ENCODE results near the gene CNTNAP2.

CNTNAP2 gene

DNA sequence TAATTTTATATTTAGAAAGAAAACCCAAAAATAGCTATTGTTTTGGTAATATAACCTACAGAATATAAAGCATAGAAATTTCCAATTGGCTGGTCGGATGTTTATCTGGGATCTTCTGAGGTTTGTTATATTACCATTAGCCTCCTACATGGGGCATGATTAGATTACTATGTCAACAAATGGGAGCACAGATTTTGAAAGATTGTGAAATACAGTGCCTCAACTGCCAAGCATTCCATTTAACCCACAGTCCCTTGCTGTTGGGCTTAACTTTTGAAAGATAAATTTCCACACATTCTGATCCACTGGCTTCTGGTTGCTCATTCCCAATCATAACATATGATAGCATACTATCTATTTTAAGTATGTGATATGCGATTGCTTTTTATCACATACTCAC, 2018.5 kb downstream of the CNTNAP2 start:
- DNase-seq: no peak

DNA sequence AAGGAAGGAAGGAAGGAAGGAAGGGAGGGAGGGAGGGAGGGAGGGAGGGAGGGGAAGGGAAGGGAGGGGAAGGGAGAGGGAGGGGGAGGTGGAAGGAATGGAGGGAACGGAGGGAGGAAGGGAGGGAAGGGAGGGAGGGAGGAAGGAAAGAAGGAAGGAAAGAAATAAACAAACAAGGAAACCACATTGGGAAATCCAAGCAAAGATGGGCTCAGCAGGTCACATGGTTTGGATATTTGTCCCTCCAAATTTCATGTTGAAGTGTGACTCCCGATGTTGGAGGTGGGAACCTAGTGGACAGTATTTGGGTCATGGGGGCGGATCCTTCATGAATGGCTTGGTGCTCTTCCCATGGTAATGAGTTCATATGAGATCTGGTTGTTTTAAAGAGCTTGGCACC, 2019.4 kb downstream of the CNTNAP2 start:
- no peak for DNase-seq

DNA sequence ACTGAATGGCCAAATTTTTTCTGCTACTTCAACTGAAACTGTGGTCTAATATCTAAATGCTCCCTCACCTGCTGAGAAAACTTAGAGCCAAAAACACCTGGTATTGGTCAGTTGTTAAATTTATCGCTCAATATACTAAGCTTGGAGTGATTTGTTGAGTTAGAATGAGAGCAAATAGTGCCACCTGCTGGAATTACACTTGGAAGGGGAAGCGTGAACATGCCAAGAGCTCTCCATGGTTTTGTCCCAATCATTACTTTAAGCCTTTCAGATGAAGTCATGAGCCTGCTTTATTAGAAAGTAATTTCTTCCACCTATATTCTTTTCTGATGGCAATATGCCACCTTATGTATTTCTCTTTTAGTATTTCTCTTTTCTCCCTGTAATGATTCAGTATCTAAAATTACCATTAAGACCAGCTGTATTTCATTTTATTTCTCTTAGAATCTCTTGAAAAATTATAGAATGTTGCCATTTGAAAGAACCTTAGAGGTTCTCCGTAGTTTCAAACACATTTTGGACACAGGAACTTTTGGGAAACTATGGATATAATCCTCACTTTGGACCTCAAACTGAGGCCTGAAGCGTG, 2026.2 kb downstream of the CNTNAP2 start:
- DNase-seq: peak; percentile 8

DNA sequence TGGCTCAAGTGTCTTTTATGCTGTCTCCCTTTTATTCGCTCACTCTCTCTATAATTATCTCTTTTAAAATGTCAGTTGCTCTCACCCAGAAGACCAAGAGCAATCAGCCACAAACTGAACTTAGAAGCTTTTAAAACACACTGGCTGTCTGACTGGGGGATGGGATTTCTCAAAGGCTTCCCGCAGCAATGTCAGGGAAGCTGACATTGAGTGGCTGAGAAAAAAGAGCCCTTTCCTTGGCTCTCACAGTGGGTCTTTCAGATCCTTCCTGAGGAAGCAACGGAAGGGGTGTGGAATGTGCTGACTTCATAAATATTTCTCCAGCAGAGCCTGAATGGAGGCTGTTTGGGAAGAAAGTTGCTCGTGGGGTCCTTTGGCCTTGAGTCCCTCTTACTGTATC, 2028.2 kb downstream of the CNTNAP2 start:
- DNase-seq: no peak

DNA sequence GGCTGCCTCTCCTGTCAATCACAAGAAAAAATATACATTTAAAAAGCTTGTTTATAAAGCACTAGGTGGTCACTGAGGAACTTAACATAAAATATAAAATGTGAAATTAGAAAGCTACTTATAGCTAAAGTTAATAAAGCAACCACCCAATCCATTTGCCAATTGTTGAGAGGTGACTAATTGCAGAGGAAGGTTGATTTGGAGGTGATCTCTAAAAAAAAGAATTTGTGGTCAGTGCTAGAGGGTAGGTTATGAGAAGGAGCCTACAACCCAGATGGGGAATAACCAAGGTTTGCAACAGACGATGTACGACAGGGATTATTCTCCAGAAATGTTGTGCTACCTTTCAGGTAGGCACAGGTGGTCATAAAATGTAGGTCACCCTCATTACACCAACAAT, 2029.7 kb downstream of the CNTNAP2 start:
- DNase-seq: no peak

DNA sequence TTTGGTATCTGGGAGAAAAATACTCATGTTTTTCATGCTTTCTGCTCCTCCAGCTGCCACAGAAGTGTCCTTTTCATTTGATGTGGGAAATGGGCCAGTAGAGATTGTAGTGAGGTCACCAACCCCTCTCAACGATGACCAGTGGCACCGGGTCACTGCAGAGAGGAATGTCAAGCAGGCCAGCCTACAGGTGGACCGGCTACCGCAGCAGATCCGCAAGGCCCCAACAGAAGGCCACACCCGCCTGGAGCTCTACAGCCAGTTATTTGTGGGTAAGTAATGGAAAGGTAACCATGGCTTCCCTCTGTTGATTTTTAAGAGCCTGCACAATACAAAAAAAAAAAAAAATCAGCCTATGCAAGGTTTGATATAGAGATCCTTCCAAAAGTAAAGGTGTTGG, 2030.8 kb downstream of the CNTNAP2 start:
- DNase-seq: no peak

DNA sequence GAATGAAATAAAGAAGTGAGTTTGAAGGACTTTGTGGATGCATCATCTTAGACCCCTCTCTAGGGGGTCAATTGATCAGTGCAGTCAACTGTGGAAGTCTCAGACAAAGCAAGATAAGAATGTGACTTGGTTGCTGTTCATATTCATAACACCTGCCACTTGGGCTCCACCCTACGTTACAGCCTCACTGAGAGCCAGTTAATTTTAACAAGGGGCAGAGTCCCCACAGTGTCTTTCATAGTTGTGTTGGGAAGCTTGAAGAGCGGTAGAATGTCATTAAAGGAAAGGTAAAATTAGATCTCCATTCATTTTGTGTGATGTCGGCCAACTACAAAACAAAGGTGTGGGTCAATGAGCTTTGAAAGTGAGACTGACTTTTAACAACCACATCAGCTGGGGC, 2031.9 kb downstream of the CNTNAP2 start:
- no peak for DNase-seq

DNA sequence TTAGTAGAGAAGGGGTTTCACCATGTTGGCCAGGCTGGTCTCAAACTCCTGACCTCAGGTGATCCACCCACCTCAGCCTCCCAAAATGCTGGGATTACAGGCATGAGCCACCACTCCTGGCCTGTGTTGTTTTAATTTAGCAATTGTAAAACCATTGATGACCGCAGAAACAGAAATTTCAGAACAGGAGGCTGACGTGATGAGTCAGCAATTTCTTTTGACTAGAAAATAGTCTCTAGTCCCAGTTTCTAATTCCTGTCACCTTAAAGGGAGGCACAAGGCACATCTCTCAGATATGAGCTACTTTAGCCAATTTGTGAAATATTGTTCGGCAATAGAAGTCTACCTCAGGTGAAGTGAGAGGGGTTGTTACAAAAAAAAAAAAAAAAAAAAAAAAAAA, 2033.1 kb downstream of the CNTNAP2 start:
- no peak for DNase-seq

DNA sequence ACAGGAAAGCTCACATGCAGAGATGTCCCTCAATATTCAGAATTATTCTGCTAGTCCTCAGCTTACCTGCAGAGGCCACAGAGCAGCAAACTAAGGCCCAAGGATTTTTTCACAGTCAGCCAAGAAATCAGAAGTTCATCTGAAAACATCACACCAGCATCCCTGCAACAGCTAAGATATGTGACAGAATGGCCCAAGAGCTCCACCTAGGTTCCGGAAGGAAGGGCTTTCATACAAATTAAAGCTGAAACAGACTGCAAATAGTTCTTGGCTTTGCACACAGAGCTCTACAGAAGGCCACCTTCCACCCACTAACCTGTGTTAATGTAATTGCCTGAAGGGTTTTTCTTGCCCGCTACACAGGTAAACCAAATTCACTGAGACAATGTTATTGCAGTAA, 2035.2 kb downstream of the CNTNAP2 start:
- no peak for DNase-seq

DNA sequence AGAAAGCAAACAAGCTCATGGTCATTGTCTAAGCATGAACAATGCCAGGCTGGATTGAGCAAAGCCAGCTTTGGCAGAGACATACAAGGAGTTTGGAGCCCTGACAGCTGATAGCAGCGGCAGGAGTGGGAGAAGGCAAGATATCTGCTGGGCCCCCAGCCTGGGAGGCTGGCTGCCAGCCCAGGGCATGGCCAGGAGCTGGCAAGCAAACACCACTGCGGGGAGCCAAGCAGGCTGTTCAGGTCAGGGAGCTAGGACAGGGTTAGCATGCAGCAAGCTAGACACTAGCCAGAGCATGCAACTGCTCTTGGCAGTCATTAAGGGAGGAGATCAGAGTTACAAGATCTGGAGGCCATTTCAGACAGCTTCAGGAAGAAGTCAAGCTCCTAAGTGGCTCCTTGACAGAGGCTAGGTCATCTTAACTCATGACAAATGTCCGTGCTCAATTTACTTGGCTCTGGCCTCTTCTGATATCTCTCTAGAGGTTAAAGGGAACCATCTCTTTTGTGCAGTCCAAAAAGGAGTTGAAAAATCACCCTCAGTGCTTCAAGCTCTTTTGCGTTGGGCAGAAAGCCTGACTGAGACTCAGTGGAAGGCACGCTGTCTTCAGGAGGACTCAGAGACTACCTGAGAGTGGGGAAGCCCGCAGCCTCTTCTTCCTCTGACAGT, 2037.1 kb downstream of the CNTNAP2 start:
- no peak for DNase-seq

DNA sequence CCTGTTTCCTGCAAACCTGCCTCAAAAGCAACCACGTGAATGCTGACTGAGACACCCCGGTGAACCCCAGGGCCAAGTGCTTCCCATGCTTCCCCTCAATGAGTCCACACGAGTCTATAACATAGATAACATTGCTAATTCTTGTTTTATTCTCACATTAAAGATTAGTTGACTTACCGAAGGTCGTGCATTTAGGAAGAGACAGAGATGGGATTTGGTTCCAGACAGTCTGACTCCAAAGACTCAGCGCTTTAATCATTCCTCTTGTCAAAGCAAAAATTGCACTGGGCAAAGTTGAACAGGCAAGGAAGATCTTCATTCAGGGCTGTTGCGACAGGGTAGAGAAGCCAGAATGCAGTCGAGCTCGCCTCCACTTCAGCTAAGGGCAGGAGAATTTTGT, 2038.4 kb downstream of the CNTNAP2 start:
- DNase-seq: no peak

DNA sequence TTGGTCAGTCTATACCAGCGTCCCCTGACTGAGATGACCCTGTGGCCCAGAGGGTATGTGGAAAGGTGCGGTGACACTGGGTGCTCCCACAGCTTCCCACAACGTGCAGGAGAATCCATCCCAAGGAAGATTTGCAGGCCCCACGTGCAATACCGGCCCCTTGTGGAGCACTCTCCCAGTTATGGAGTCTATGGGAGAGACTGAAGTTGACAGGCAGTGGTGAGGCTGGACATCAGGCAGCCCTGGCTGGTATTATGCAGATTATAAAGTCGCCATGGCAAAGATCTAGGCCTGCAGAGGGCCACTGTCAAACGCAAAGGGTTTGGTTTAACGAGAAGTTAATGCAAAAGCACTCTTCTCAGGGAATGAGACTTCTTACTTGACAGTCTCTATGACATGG, 2039.2 kb downstream of the CNTNAP2 start:
- no peak for DNase-seq

DNA sequence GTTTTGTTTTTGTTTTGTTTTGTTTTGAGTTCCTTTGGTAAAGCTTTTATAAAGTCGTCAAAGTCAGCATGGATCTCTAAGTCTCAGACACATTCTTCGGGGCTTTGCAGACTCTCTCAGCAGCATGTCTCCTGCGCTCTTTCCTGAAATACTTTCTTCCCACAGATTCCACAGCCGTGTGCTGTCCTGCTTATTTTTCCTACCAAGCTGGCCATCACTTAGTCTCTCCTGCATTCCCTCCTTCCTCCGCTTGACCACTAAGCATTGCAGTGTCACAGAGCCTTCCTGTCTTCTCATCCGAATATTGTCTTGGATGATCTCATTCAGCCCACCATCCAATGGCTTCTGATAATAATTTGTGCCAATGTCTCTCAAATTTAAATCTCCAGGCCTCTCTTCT, 2039.6 kb downstream of the CNTNAP2 start:
- DNase-seq: no peak

DNA sequence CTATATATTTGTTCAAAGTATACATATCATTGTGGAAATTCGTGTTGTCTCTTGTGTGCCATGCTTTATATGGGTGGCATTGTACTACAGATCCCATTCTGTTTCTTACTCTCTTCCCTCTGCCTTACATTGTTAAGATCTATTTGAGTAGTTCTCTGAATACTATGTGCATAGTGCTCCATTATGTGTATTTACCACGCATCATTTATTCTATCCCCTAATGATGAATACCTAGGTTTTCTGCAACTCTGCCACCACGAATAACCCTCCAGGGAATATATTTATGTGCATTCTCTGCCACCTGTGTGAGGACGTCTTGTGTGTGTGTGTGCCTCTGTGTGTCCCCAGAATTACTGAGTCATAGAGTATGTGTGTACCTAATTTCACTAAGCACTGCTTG, 2042.7 kb downstream of the CNTNAP2 start:
- no peak for DNase-seq

DNA sequence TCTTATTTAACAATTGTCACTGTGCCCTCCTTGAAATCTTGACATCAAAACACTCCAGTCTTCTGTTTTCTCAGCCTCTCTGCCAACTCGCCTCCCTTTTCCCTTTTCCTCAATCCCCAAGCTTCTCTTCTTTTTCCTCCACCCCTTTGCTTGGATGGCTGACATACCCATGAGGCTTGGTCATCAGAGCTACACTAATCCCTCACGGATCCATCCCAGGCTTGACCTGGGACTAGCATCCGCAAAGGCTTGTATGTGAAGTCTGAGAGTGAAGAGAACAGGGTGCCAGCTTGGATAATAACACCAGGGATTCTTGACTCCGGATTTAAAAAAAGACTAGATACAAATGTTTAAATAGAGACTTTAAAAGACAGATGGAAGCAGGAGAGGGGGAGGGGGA, 2045.2 kb downstream of the CNTNAP2 start:
- DNase-seq: no peak

DNA sequence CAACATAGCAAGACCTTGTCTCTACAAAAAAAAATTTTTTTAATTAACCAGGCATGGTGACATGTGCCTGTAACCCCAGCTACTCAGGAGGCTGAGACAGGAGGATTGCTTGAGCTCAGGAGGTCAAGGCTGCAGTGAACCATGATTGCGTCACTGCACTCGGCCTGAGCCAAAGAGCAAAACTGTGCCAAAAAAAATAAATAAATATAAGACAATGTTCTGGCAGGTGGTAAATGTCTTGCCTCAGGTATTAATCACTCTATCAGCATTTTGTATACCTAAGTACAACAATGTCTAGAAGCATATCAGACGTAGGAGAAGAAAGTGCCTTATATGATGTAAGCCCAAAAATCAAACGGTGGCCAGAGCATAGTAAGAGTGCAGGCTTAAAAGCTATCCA, 2046.2 kb downstream of the CNTNAP2 start:
- DNase-seq: no peak

DNA sequence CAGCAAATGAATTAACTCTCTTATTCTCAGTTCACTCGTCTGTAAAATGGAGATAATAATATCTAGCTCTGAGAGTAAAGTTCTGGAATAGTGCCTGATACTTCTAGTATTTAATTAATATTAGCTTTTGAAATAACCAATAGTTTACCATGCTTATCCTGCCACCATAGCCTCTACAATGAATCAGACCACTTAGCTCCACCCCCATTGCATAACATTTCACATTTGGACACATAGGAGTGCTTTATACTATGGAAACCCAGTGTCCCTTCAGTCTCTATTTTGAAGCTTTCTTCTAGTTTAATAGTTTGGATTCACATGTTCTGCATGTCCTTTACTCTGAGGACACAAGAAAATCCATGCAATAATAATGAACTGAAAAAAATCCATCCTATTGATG, 2046.6 kb downstream of the CNTNAP2 start:
- no peak for DNase-seq

DNA sequence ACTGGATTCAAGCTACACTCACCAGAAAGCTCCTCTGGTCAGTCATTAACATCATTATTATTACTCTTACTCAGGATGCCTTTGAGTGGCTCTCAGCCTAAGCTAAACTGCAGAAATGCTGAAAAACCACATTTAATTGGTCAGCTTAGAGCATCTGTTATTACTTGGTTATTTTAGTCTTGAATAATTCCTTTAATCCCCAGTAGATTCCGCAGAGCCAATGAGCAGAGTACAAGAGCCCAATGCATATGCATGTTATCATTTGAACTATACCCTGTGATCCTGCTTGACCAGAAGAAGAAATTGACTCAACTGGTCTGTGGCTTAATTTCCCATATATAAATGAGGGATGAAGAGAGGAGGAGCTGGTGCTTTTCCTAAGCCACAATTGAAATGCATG, 2056.3 kb downstream of the CNTNAP2 start:
- DNase-seq: no peak

DNA sequence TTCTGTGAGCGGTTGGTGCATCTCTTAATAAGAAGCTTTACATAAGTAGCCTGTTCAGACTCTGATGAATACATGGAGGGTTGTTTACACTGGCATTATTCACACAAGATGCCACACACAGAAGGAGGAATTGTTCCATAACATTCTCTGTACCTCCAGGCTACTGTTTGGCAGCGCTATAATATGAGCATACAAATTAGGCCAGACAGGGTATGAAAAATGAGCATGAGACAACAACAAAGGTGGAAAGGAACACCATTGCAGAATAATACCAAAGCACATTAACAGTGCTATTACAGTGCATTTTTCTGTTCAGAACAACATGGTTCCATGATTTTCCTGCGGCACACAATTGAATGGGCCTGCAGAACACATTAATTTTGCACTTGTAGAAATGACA, 2056.8 kb downstream of the CNTNAP2 start:
- peak; percentile 92 for DNase-seq

DNA sequence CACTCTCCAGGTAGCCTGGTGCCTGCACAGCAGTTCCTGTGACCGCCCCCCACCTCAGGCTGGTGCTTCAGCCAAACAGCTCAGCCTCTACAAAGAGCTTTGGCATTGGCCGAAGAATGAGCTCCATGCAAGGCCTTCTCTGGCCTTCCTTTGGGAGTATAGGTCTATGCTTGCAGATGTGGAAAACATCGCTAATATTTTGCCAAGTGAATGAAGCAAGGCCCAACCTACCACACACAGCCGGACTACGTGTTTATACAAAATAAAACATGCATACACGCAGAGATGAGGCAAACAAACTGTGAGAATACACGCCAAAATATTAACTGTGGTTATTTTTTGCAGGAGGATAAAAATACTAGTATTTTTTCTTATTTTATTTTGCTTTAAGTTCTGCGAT, 2057.8 kb downstream of the CNTNAP2 start:
- DNase-seq: no peak

DNA sequence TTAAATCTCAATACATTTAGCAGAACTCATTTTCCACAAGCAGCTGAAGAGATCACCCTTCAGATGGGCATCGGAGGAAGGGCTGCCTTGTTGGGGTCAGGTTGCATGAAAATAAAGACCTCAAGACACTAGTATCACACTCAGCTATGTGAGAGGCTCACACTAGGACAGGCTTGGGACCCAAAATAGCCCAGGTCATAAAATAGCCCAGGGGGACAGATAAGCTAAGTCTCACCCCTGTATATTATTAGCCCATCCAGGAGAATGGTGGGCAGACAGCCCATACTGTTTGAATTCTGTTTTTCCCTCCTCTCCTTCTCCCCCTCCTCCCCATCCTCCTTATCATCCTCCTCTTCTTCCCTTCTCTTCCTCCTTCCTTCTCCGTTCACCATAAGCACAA, 2058.9 kb downstream of the CNTNAP2 start:
- DNase-seq: no peak

DNA sequence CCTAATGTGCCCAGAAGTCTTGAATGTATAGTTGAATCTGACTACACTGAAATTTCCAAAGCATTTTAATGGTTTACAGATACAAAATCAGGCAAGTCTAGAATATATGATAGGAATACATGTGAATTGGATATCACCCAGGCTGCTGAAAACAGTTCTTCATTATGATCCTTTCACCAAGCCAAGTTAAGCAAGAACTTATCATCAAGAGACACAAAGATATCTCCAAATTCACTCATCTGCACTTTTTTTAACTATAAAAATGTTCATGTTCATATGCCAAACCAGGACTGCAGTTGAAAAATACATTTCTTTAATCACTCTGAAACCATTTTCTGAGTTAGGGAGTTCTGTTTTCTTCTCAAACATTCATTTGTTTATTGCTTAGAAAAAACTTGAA, 2061.4 kb downstream of the CNTNAP2 start:
- DNase-seq: no peak

DNA sequence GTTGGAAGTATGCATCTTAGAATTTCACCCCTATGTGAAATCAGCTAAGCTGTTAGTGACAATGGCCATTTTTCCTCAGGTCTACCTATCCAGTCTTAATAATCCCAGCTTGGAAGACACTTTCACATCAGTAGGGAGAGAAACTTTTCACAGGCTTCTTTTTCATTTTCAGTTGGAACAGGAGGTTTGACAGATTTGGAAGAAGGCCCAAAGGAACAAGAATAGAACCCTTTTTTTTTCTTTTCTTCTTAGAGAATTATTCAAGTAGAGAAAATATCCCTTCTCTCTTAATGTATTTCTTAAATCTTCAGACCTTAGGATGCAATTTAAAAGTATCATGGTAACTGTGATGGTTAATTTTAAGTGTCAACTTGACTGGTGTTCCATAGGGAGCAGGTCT, 2063.5 kb downstream of the CNTNAP2 start:
- no peak for DNase-seq

DNA sequence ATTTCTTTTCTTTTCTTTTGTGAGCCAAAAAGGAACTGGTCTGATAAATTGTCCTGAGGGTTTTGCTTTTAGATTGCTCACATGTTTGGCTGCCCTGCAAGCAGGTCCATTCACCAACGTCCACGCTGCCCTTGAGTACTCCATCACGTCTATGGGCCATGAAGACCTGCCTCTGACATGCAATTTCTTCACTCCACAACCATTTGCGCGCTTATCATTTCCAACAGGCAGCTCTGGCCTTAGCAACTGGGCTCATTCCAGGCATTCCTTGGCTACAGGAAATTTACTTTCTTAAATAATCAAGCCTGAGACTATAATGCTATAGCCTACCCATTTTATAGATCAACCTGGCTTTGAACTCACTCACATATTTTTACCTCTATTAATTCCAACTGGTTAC, 2065.7 kb downstream of the CNTNAP2 start:
- DNase-seq: no peak

DNA sequence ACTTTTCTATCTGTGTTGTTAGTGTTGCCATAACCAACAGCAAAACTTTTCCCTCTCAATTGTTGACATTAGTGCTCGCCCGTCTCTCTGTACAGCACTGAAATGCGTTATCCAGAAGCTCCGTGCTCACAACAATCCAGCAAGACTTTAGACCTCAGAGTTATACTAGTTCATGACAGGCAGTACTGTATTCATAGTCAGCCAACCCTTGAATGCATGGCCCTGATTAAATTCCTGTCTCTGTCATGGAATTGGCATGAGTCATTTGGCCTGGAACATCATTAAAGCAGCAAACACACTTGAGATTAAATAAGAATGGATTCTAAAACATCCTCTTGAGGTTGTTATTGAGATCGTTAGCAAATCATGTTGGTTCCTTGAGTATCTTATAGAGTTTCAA, 2068.4 kb downstream of the CNTNAP2 start:
- no peak for DNase-seq

All from NCI-H526 treated with DMSO at 0.1 percent for 48 hours (cell line).